ENCODE data around the gene CLK3.

GRCh38 chr15:74611341-74611740 lies 4.3 kb upstream of the CLK3 start:
- no peak for TF ChIP-seq EZH2phosphoT487 (IDR thresholded peaks at IDR 0.05; ENCODE audit: low read depth)
- TF ChIP-seq CTCF (IDR thresholded peaks at IDR 0.05; ENCODE audit: low read depth, low read length) = no peak
